Chondrocyte (in vitro differentiated cells): ENCODE data around the gene GAK. TPM values are rescaled to one million over a fixed set of nuclear protein-coding genes. Genes with fewer than 3 reads are reported as not detected.

Experiments used
- DNase-seq: peaks from one replicate; pipeline ENCODE4 v3.0.0; 2021; ENCODE audit warnings: mixed read lengths, low spot score
- H3K27ac Mint-ChIP-seq: one replicate; pipeline ENCODE4 v1.8.0; 2021; ENCODE audit warnings: mild to moderate bottlenecking, moderate library complexity, mixed read lengths; ENCODE audit not compliant: unreplicated experiment
- H3K27me3 Mint-ChIP-seq: 2 replicates; pipeline ENCODE4 v1.8.0; 2021; ENCODE audit warnings: low read depth, mixed read lengths
- H3K36me3 Mint-ChIP-seq: 2 replicates; pipeline ENCODE4 v1.8.0; 2021; ENCODE audit warnings: low read depth, mixed read lengths
- H3K4me1 Mint-ChIP-seq: 2 replicates; pipeline ENCODE4 v1.8.0; 2021; ENCODE audit warnings: low read depth, mild to moderate bottlenecking, mixed read lengths
- H3K4me3 Mint-ChIP-seq: one replicate; pipeline ENCODE4 v1.8.0; 2021; ENCODE audit warnings: mild to moderate bottlenecking, moderate library complexity, mixed read lengths; ENCODE audit not compliant: unreplicated experiment
- H3K9me3 Mint-ChIP-seq: 2 replicates; pipeline ENCODE4 v1.8.0; 2021; ENCODE audit warnings: low read depth, mixed read lengths
- total RNA-seq: library from RNA; stranded (reverse); gene quantifications from 3 replicates; pipeline ENCODE4 v1.2.1, GENCODE V29; 2021
- TF ChIP-seq, protein P1 (sequence below): fragments of 200-600 bp; sonication (generic); IDR thresholded peaks from 2 replicates; pipeline ENCODE4 v1.5.0; 2021; ENCODE audit warnings: antibody characterized with exemption, mild to moderate bottlenecking, moderate library complexity

GAK gene
- total RNA-seq, 1 donor from 2014 or later: 61.4 TPM

GRCh38 chr4:952881-953573 lies 20.9 kb upstream of the GAK start:
- peak; percentile 82 for DNase-seq
- Mint-ChIP-seq H3K27me3 (no peaks in the 10 kb centered on the region), H3K9me3 (no peaks in the 10 kb centered on the region), H3K27ac (no peak overlapping the region), H3K36me3 (peaks cover 9% of the 10 kb centered on the region), H3K4me1 (no peaks in the 10 kb centered on the region), H3K4me3 (no peak overlapping the region)
- TF ChIP-seq, protein P1, sequence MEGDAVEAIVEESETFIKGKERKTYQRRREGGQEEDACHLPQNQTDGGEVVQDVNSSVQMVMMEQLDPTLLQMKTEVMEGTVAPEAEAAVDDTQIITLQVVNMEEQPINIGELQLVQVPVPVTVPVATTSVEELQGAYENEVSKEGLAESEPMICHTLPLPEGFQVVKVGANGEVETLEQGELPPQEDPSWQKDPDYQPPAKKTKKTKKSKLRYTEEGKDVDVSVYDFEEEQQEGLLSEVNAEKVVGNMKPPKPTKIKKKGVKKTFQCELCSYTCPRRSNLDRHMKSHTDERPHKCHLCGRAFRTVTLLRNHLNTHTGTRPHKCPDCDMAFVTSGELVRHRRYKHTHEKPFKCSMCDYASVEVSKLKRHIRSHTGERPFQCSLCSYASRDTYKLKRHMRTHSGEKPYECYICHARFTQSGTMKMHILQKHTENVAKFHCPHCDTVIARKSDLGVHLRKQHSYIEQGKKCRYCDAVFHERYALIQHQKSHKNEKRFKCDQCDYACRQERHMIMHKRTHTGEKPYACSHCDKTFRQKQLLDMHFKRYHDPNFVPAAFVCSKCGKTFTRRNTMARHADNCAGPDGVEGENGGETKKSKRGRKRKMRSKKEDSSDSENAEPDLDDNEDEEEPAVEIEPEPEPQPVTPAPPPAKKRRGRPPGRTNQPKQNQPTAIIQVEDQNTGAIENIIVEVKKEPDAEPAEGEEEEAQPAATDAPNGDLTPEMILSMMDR: no peak

DNA sequence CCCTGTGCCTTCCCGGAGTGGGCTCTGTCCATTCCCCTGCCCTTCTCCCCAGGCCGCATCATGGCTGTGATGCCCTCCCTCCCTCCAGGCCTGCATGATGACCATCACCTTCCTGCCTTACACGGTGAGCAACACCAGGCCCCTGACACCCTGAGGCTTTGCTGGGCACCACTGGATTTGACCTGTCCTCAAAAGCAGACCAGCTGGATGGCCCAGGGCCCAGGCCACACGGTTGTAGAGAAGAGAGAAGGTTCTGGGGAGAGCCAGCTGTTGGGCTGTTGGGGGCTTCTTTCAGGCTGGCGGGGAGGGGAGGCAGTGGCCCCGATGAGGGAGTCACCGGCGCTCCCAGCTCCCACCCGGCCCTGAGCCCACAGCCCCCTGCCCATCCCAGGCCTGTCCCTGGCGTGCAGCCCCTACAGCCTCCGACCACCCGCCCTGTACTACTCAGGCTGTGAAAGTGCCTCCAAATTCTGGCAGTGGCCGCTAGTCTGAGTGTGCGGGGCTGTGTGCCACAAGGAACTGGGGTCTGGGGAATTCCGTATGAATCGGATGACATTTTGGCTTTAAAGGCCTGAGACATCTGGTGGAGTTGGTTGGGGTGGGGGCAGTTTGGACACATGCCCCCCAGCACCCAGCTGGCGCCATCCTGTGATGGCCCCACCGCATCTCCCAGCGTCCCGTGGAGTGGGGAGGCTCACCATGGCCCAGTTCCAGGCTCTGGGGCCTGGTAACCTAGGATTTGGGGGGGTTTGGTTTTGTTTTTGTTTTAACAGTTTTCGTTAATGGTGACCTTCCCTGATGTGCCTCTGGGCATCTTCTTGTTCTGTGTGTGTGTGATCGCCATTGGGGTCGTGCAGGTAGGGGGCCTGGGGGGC lies 19.7 kb upstream of the GAK start:
- Mint-ChIP-seq H3K4me3 (no peak overlapping the region), H3K36me3 (peaks cover 7% of the 10 kb centered on the region), H3K9me3 (no peaks in the 10 kb centered on the region), H3K27me3 (no peaks in the 10 kb centered on the region), H3K27ac (no peak overlapping the region), H3K4me1 (no peaks in the 10 kb centered on the region)
- TF ChIP-seq, protein P1: no peak
- peak; percentile 85 for DNase-seq

- TF ChIP-seq, protein P1: no peak
- H3K4me3 Mint-ChIP-seq: no peak overlapping the region
- peaks cover 7% of the 10 kb centered on the region for H3K36me3 Mint-ChIP-seq
- H3K27ac Mint-ChIP-seq: no peak overlapping the region
- H3K9me3 Mint-ChIP-seq: no peaks in the 10 kb centered on the region
- H3K4me1 Mint-ChIP-seq: no peaks in the 10 kb centered on the region
- peak; percentile 55 for DNase-seq
- H3K27me3 Mint-ChIP-seq: no peaks in the 10 kb centered on the region
Measured at GRCh38 chr4:951186-951585, 19.1 kb upstream of the GAK start.

- Mint-ChIP-seq H3K4me1 (peaks cover 7% of the 10 kb centered on the region), H3K27ac (no peak overlapping the region), H3K36me3 (peaks cover 7% of the 10 kb centered on the region), H3K9me3 (no peaks in the 10 kb centered on the region), H3K4me3 (no peak overlapping the region), H3K27me3 (no peaks in the 10 kb centered on the region)
- TF ChIP-seq, protein P1: no peak
- peak; percentile 87 for DNase-seq
Measured at GRCh38 chr4:950136-951020, 18.3 kb upstream of the GAK start.

- DNase-seq: peak; percentile 41
- Mint-ChIP-seq H3K9me3 (no peaks in the 10 kb centered on the region), H3K27me3 (no peaks in the 10 kb centered on the region), H3K4me1 (peaks cover 11% of the 10 kb centered on the region), H3K36me3 (peaks cover 4% of the 10 kb centered on the region), H3K27ac (no peak overlapping the region), H3K4me3 (no peak overlapping the region)
- TF ChIP-seq, protein P1: no peak
Measured at GRCh38 chr4:949656-950055, 17.5 kb upstream of the GAK start.
